Measurements from ENCODE around the gene ELF1. TPM values are rescaled to one million over a fixed set of nuclear protein-coding genes. Genes with fewer than 3 reads are reported as not detected.

The ELF1 gene
- total and polyA plus RNA-seq, 10 of the 15 experiments (the other 5 are each of a cell fraction or from before 2014, with no cell fraction given): 43.3 to 97.6 (median 55.7) TPM

DNA sequence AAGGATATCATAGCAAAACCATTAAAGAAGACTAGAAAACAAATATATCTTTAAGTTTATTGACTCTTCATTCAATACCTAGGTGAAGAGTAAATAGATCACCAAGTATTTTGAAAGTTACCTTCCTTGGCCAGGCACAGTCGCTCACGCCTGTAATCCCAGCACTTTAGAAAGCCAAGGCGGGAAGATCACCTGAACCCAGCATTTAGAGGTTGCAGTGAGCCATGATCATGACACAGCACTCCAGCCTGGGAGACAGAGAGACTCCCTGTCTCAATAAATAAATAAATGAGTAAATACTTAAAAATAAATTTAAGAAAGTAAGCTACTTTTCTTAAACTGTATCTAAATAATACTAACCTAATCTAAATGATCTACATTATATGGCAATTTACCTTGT is 33.3 kb upstream of the ELF1 start (continued):
- TF ChIP-seq FOS (IDR thresholded peaks at IDR 0.05; ENCODE audit: borderline replicate concordance, extremely low read depth, insufficient read length): no peak
- TF ChIP-seq, protein P1, sequence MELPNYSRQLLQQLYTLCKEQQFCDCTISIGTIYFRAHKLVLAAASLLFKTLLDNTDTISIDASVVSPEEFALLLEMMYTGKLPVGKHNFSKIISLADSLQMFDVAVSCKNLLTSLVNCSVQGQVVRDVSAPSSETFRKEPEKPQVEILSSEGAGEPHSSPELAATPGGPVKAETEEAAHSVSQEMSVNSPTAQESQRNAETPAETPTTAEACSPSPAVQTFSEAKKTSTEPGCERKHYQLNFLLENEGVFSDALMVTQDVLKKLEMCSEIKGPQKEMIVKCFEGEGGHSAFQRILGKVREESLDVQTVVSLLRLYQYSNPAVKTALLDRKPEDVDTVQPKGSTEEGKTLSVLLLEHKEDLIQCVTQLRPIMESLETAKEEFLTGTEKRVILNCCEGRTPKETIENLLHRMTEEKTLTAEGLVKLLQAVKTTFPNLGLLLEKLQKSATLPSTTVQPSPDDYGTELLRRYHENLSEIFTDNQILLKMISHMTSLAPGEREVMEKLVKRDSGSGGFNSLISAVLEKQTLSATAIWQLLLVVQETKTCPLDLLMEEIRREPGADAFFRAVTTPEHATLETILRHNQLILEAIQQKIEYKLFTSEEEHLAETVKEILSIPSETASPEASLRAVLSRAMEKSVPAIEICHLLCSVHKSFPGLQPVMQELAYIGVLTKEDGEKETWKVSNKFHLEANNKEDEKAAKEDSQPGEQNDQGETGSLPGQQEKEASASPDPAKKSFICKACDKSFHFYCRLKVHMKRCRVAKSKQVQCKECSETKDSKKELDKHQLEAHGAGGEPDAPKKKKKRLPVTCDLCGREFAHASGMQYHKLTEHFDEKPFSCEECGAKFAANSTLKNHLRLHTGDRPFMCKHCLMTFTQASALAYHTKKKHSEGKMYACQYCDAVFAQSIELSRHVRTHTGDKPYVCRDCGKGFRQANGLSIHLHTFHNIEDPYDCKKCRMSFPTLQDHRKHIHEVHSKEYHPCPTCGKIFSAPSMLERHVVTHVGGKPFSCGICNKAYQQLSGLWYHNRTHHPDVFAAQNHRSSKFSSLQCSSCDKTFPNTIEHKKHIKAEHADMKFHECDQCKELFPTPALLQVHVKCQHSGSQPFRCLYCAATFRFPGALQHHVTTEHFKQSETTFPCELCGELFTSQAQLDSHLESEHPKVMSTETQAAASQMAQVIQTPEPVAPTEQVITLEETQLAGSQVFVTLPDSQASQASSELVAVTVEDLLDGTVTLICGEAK (IDR thresholded peaks at IDR 0.05; ENCODE audit: borderline replicate concordance): no peak
- TF ChIP-seq EZH2 (IDR thresholded peaks at IDR 0.05; ENCODE audit: borderline replicate concordance, control insufficient read depth, low read depth, low read length): no peak
- no peak for TF ChIP-seq KLF5 (IDR thresholded peaks at IDR 0.05; ENCODE audit: partially characterized antibody)
- TF ChIP-seq, protein P2, sequence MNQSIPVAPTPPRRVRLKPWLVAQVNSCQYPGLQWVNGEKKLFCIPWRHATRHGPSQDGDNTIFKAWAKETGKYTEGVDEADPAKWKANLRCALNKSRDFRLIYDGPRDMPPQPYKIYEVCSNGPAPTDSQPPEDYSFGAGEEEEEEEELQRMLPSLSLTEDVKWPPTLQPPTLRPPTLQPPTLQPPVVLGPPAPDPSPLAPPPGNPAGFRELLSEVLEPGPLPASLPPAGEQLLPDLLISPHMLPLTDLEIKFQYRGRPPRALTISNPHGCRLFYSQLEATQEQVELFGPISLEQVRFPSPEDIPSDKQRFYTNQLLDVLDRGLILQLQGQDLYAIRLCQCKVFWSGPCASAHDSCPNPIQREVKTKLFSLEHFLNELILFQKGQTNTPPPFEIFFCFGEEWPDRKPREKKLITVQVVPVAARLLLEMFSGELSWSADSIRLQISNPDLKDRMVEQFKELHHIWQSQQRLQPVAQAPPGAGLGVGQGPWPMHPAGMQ (IDR thresholded peaks at IDR 0.05; ENCODE audit: borderline replicate concordance): no peak
- TF ChIP-seq IKZF1 (conservative IDR thresholded peaks at IDR 0.05): no peak
- TF ChIP-seq, protein P3, sequence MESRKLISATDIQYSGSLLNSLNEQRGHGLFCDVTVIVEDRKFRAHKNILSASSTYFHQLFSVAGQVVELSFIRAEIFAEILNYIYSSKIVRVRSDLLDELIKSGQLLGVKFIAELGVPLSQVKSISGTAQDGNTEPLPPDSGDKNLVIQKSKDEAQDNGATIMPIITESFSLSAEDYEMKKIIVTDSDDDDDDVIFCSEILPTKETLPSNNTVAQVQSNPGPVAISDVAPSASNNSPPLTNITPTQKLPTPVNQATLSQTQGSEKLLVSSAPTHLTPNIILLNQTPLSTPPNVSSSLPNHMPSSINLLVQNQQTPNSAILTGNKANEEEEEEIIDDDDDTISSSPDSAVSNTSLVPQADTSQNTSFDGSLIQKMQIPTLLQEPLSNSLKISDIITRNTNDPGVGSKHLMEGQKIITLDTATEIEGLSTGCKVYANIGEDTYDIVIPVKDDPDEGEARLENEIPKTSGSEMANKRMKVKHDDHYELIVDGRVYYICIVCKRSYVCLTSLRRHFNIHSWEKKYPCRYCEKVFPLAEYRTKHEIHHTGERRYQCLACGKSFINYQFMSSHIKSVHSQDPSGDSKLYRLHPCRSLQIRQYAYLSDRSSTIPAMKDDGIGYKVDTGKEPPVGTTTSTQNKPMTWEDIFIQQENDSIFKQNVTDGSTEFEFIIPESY (IDR thresholded peaks at IDR 0.05): no peak
- TF ChIP-seq SUPT20H (IDR thresholded peaks at IDR 0.05; ENCODE audit: borderline replicate concordance, control insufficient read depth, low read depth, low read length): no peak
- no peak for TF ChIP-seq CHD4 (IDR thresholded peaks at IDR 0.05)
